H54 (cell line): ENCODE measurements around the gene CSGALNACT2.

Source experiments
- DNase-seq: peaks from one replicate; pipeline ENCODE4 v3.0.0; 2011; ENCODE audit warnings: low spot score, mixed read lengths; ENCODE audit not compliant: insufficient read length
- FAIRE-seq: peaks from 3 replicates; lab custom pipeline; 2011; peaks lifted over from hg19 to GRCh38; lab: Jason Lieb, UNC
- POLR2A ChIP-seq: IDR thresholded peaks from 2 replicates; pipeline ENCODE4 v1.6.1; 2011; ENCODE audit warnings: low read depth, mild to moderate bottlenecking, low read length

CSGALNACT2 gene

GRCh38 chr10:43186150-43186549 lies 47.9 kb downstream of the CSGALNACT2 start:
- DNase-seq: no peak
- TF ChIP-seq POLR2A: no peak
- no peak for FAIRE-seq

GRCh38 chr10:43187213-43187612 lies 49.0 kb downstream of the CSGALNACT2 start:
- FAIRE-seq (no peak), DNase-seq (no peak)
- no peak for TF ChIP-seq POLR2A

- FAIRE-seq (no peak), DNase-seq (no peak)
- TF ChIP-seq POLR2A: no peak
Measured at GRCh38 chr10:43188702-43189101, 50.5 kb downstream of the CSGALNACT2 start.

- DNase-seq (no peak), FAIRE-seq (no peak)
- TF ChIP-seq POLR2A: no peak
Measured at GRCh38 chr10:43190289-43190688, 52.0 kb downstream of the CSGALNACT2 start.

GRCh38 chr10:43190775-43191174 lies 52.5 kb downstream of the CSGALNACT2 start:
- TF ChIP-seq POLR2A: no peak
- FAIRE-seq: no peak
- DNase-seq: no peak

GRCh38 chr10:43192884-43193283 lies 54.6 kb downstream of the CSGALNACT2 start:
- DNase-seq: no peak
- FAIRE-seq: no peak

GRCh38 chr10:43193496-43194080 lies 55.3 kb downstream of the CSGALNACT2 start:
- FAIRE-seq: no peak
- no peak for TF ChIP-seq POLR2A
- no peak for DNase-seq

More at GRCh38 chr10:43192884-43193283, 54.6 kb downstream of the CSGALNACT2 start:
- TF ChIP-seq POLR2A: no peak

- FAIRE-seq: no peak
- DNase-seq: no peak
- no peak for TF ChIP-seq POLR2A
Measured at GRCh38 chr10:43194266-43194665, 56.0 kb downstream of the CSGALNACT2 start.

GRCh38 chr10:43194859-43195258 lies 56.6 kb downstream of the CSGALNACT2 start:
- no peak for FAIRE-seq
- no peak for TF ChIP-seq POLR2A
- no peak for DNase-seq

- TF ChIP-seq POLR2A: no peak
- FAIRE-seq: no peak
Measured at GRCh38 chr10:43195557-43195956, 57.3 kb downstream of the CSGALNACT2 start.

GRCh38 chr10:43196131-43196980 lies 58.1 kb downstream of the CSGALNACT2 start:
- TF ChIP-seq POLR2A: no peak
- DNase-seq: no peak
- FAIRE-seq: no peak

More at GRCh38 chr10:43195557-43195956, 57.3 kb downstream of the CSGALNACT2 start:
- no peak for DNase-seq

- no peak for DNase-seq
- FAIRE-seq: no peak
- no peak for TF ChIP-seq POLR2A
Measured at GRCh38 chr10:43196981-43197833, 59.0 kb downstream of the CSGALNACT2 start.

GRCh38 chr10:43197834-43198681 lies 59.8 kb downstream of the CSGALNACT2 start:
- DNase-seq: no peak
- no peak for FAIRE-seq
- no peak for TF ChIP-seq POLR2A

- TF ChIP-seq POLR2A: no peak
- DNase-seq (no peak), FAIRE-seq (no peak)
Measured at GRCh38 chr10:43198682-43199005, 60.4 kb downstream of the CSGALNACT2 start.
